G401 (cell line): ENCODE results near the gene OLFM4. TPM values are rescaled to one million over a fixed set of nuclear protein-coding genes. Genes with fewer than 3 reads are reported as not detected.

Experiments
- DNase-seq: peaks from one replicate; pipeline ENCODE4 v3.0.0-alpha.2; 2015; ENCODE audit warnings: low spot score
- in situ Hi-C: cut with HindIII; loops from 2 replicates; pipeline ENCODE4 v1.10.0; 2016; ENCODE audit warnings: low sequenced_read_pairs, mixed read lengths
- total RNA-seq: library from RNA; depleted of rRNA; stranded (reverse); fragments of >200 nt; shearing (Covaris generic); gene quantifications from 2 replicates; pipeline ENCODE4 v1.2.3, GENCODE V29; 2014; rRNA removed

Gene OLFM4
- total RNA-seq = not detected in 2 replicates

- in situ Hi-C loops = no loop called here
- no peak for DNase-seq
Observed at GRCh38 chr13:53028637-53029203, at the start of gene OLFM4. TSS of gene OLFM4 (plus strand) at chr13:53028813. CDS start at chr13:53028837, 24 bp downstream.

- no peak for DNase-seq
- in situ Hi-C loops = no loop called here
Observed at GRCh38 chr13:52978989-52979388, 49.6 kb upstream of the OLFM4 start.

GRCh38 chr13:52980695-52981094 is 47.9 kb upstream of the OLFM4 start:
- in situ Hi-C loops = no loop called here
- no peak for DNase-seq

GRCh38 chr13:52983836-52984235 is 44.8 kb upstream of the OLFM4 start:
- in situ Hi-C loops = no loop called here
- no peak for DNase-seq

- in situ Hi-C loops = no loop called here
- DNase-seq = no peak
Observed at GRCh38 chr13:52984881-52985363, 43.7 kb upstream of the OLFM4 start.

GRCh38 chr13:52991344-52992020 is 37.1 kb upstream of the OLFM4 start:
- no peak for DNase-seq
- in situ Hi-C loops = no loop called here

- no peak for DNase-seq
- in situ Hi-C loops = no loop called here
Observed at GRCh38 chr13:52992110-52992509, 36.5 kb upstream of the OLFM4 start.

GRCh38 chr13:52994051-52994450 is 34.6 kb upstream of the OLFM4 start:
- in situ Hi-C loops = no loop called here
- DNase-seq = no peak

- in situ Hi-C loops = no loop called here
Observed at GRCh38 chr13:52994865-52995264, 33.7 kb upstream of the OLFM4 start.

GRCh38 chr13:52995946-52996345 is 32.7 kb upstream of the OLFM4 start:
- DNase-seq = no peak
- in situ Hi-C loops = no loop called here

More at GRCh38 chr13:52994865-52995264, 33.7 kb upstream of the OLFM4 start:
- DNase-seq = no peak

GRCh38 chr13:52997951-52998876 is 30.4 kb upstream of the OLFM4 start:
- in situ Hi-C loops = no loop called here
- DNase-seq = no peak

GRCh38 chr13:52999093-52999696 is 29.4 kb upstream of the OLFM4 start:
- in situ Hi-C loops = no loop called here
- no peak for DNase-seq

- no peak for DNase-seq
- in situ Hi-C loops = no loop called here
Observed at GRCh38 chr13:53001444-53002225, 27.0 kb upstream of the OLFM4 start.

- DNase-seq = no peak
- in situ Hi-C loops = no loop called here
Observed at GRCh38 chr13:53004573-53004972, 24.0 kb upstream of the OLFM4 start.

- no peak for DNase-seq
- in situ Hi-C loops = no loop called here
Observed at GRCh38 chr13:53005626-53006025, 23.0 kb upstream of the OLFM4 start.

GRCh38 chr13:53007872-53008271 is 20.7 kb upstream of the OLFM4 start:
- in situ Hi-C loops = no loop called here
- no peak for DNase-seq

GRCh38 chr13:53010374-53011105 is 18.1 kb upstream of the OLFM4 start:
- no peak for DNase-seq
- in situ Hi-C loops = no loop called here

GRCh38 chr13:53012707-53013106 is 15.9 kb upstream of the OLFM4 start:
- in situ Hi-C loops = no loop called here
- DNase-seq = no peak
